ENCODE data around the gene CROCC.

Gene CROCC

DNA sequence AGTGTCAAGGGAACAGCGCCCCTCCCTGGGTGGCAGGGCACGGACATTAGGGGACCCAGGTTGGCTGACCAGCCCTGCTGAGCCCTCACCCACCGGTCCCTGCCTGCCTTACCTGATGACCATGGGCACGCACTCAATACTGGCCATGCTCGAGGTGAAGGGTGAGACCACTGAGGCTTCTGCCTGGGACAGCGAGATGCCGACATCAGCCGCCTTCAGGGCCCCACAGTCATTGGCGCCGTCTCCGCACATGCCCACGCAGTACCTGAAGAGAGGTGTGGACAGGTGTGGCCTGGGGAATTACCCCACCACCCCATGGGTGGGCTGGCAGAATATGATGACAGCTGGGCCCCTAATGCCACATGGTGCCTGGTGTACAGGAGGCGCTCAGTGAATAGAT, 66.5 kb downstream of the CROCC start:
- DNase-seq, result no peak

DNA sequence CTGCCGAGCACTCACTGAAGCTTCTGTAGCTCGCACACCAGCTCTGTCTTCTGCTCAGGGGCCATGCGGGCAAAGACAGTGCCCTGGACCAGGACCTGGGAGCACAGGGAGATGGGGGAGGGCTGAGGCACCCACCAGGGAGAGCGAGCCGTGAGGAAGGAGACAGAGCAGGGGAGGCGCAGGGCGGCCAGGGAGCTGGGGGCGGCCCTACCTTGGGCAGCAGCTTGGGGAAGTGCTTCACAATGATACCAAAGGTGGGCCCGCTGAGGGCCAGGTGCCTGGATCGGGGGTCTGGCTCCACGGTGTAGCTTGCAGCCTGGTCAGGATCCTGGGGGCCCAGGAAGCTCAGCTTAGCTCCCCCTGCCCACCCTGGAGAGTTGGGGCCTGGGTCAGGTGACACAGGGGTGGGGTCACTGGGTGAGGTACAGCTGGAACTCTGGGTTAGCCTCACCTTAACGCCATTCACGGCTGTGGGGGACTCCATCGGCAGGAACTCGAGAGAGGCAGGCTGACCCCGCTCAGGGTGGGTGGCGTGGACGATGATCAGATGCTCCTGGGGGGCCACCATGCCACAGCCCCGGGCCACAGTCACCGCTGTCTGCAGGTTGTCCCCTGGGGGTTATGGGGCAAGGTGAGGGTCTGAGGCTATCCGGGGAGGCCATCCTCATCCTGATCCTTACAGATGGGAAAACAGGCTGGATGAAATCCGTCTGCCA, 68.1 kb downstream of the CROCC start:
- DNase-seq, result no peak

GRCh38 chr1:16991571-16991970, 69.8 kb downstream of the CROCC start:
- DNase-seq, result no peak

GRCh38 chr1:16992102-16992501, 70.4 kb downstream of the CROCC start:
- DNase-seq, result no peak

GRCh38 chr1:16992675-16993074, 70.9 kb downstream of the CROCC start:
- DNase-seq, result no peak

- DNase-seq, result no peak
Measured at GRCh38 chr1:16993521-16994038, 71.8 kb downstream of the CROCC start.

DNA sequence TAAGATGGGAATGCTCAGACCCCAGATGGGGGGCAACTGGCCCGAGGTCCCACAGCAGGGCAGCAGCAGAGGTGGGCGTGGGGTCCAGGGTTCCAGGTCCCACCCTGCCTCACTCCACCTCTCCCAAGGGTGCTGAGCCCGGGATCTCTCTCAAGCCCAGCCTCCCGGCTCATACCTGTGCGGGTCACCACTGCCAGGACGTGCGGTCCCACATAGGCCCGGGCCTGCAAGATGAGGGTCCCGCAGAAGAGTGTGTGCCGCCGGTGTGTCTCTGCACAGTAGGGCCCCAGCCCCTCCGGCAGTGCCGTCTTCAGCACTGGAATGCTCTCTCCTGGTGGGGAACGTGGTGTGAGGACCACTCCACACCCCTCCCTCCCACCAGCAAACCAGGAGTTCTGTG, 75.1 kb downstream of the CROCC start:
- DNase-seq, result no peak

- DNase-seq, result no peak
Measured at GRCh38 chr1:16998589-16998988, 76.9 kb downstream of the CROCC start.

- no peak for DNase-seq
Measured at GRCh38 chr1:16999863-17000262, 78.1 kb downstream of the CROCC start.

GRCh38 chr1:17001760-17002523, 80.2 kb downstream of the CROCC start:
- DNase-seq, result no peak

DNA sequence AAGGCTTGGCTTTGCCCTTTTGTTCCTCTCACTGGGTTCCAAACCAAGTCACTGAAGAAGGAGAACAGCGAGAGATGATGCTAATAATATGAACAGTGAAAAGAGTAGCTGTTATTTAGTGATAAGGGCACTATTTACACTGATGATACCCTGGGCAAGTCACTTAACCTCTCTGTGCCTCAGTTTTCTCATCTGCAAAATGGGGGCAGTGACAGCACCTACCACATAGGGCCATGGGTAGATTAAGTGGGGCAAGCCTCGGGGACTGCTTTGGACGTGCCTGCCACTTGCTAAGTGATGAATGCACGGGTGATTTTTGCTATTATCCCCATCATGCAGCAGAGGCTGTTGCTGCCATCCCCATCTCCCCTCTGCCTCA, 80.8 kb downstream of the CROCC start:
- DNase-seq, result no peak

GRCh38 chr1:17004466-17005364, 83.0 kb downstream of the CROCC start:
- DNase-seq, result peak; percentile 25

DNA sequence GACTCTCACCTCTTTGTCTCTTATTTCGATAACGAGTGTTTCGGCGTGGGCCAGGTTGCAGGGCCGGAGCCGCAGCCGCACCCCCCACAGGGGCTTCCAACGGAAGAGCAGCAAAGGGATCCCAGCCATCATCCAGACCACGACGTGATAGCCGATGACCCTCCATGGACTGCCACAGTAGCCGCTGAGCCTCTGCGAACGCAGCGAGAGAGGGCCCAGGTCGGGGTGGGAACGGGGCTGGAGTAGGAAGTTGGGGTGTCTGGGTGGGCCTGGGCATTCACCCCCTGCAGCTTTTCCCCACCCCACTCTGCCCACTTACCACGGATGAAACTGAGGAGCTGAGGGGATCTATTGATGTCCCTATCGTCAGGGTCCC, 83.6 kb downstream of the CROCC start:
- no peak for DNase-seq

- DNase-seq, result no peak
Measured at GRCh38 chr1:17007121-17007520, 85.4 kb downstream of the CROCC start.

- DNase-seq, result no peak
Measured at GRCh38 chr1:17008208-17008855, 86.6 kb downstream of the CROCC start.

- DNase-seq, result peak; percentile 47
Measured at GRCh38 chr1:17009706-17010105, 88.0 kb downstream of the CROCC start.

GRCh38 chr1:17011092-17011438, 89.3 kb downstream of the CROCC start:
- DNase-seq, result peak; percentile 12

GRCh38 chr1:17011439-17012307, 89.9 kb downstream of the CROCC start, which contains the start of gene ATP13A2:
TSS of gene ATP13A2 (minus strand) at chr1:17011928. CDS start at chr1:17011738, 190 bp downstream.
- peak; percentile 91 for DNase-seq

GRCh38 chr1:17012775-17013490, 91.2 kb downstream of the CROCC start:
- no peak for DNase-seq

- DNase-seq, result peak; percentile 86
Measured at GRCh38 chr1:17013491-17014320, 92.0 kb downstream of the CROCC start.

All from hematopoietic multipotent progenitor cell treated with erythropoietin and hydrocortisone succinate and interleukin-3 and kit ligand, for 4 days (in vitro differentiated cells).